COR-L47 (cell line): Measurements from ENCODE around the gene C16orf82.
"Not testable (repeated sequence)": the region's sequence is repeated elsewhere in the genome, so short reads cannot be mapped to it uniquely, and the experiment has no call there.

Experiments
- DNase-seq: peaks from one replicate; lab custom pipeline; 2025; lab: John Stamatoyannopoulos, UW

C16orf82 gene

GRCh38 chr16:27066668-27067537, at the start of gene C16orf82:
TSS of gene C16orf82 (plus strand) at chr16:27066927.
- no peak for DNase-seq

- no peak for DNase-seq
Observed at GRCh38 chr16:27020031-27020430, 46.7 kb upstream of the C16orf82 start.

GRCh38 chr16:27024010-27024409, 42.7 kb upstream of the C16orf82 start:
- DNase-seq, result no peak

- DNase-seq, result no peak
Observed at GRCh38 chr16:27025581-27025980, 41.1 kb upstream of the C16orf82 start.

- no peak for DNase-seq
Observed at GRCh38 chr16:27027971-27028370, 38.8 kb upstream of the C16orf82 start.

- DNase-seq, result no peak
Observed at GRCh38 chr16:27028591-27029110, 38.1 kb upstream of the C16orf82 start.

- no peak for DNase-seq
Observed at GRCh38 chr16:27029525-27029924, 37.2 kb upstream of the C16orf82 start.

- no peak for DNase-seq
Observed at GRCh38 chr16:27033281-27033979, 33.3 kb upstream of the C16orf82 start.

- DNase-seq, result no peak
Observed at GRCh38 chr16:27040732-27041131, 26.0 kb upstream of the C16orf82 start.

- no peak for DNase-seq
Observed at GRCh38 chr16:27046958-27047518, 19.7 kb upstream of the C16orf82 start.

GRCh38 chr16:27048316-27048715, 18.4 kb upstream of the C16orf82 start:
- DNase-seq, result no peak

GRCh38 chr16:27049117-27049516, 17.6 kb upstream of the C16orf82 start:
- no peak for DNase-seq

- no peak for DNase-seq
Observed at GRCh38 chr16:27052007-27052406, 14.7 kb upstream of the C16orf82 start.

GRCh38 chr16:27053996-27054395, 12.7 kb upstream of the C16orf82 start:
- no peak for DNase-seq

GRCh38 chr16:27058299-27058698, 8.4 kb upstream of the C16orf82 start:
- no peak for DNase-seq

GRCh38 chr16:27070776-27071175, 4.0 kb downstream of the C16orf82 start:
- DNase-seq, result no peak

- no peak for DNase-seq
Observed at GRCh38 chr16:27073733-27074132, 7.0 kb downstream of the C16orf82 start.

GRCh38 chr16:27080895-27081294, 14.2 kb downstream of the C16orf82 start:
- DNase-seq, result no peak

GRCh38 chr16:27083861-27084261, 17.1 kb downstream of the C16orf82 start:
- DNase-seq, result no peak

- no peak for DNase-seq
Observed at GRCh38 chr16:27084307-27085028, 17.7 kb downstream of the C16orf82 start.

GRCh38 chr16:27085182-27085581, 18.5 kb downstream of the C16orf82 start:
- DNase-seq, result no peak

GRCh38 chr16:27086031-27086430, 19.3 kb downstream of the C16orf82 start:
- not testable (repeated sequence) for DNase-seq
